Spleen (tissue), 7 donors: ENCODE measurements around the gene IL13RA1.

Experiments
- POLR2A ChIP-seq, 3 donors: fragments of 450-650 bp; IDR thresholded peaks; one replicate each; pipeline ENCODE4 v1.5.1; 2017; ENCODE audit warnings: antibody characterized with exemption in 3 of 3, mild to moderate bottlenecking in 1 of 3
- POLR2AphosphoS5 ChIP-seq, 3 donors: sonication (generic); formaldehyde crosslinking; IDR thresholded peaks; one replicate each; pipeline ENCODE4 v1.5.1; 2017; ENCODE audit warnings: antibody characterized with exemption in 3 of 3
- TF ChIP-seq, protein P1 (sequence below), 11 experiments: fragments of 200-600 bp in 7 of 11; fragments of 450-650 bp in 4 of 11; sonication (generic) in 4 of 11; IDR thresholded peaks in 8 of 11; conservative IDR thresholded peaks in 3 of 11; 1 replicate in 7 of 11; 2 replicates in 4 of 11; pipeline versions ENCODE4 v1.4.0 to v1.8.0; 2016 to 2021; ENCODE audit warnings: antibody characterized with exemption in 11 of 11, inconsistent platforms in 4 of 11, mild to moderate bottlenecking in 1 of 11
- donor health status: DM: no; HTN: no; CAD: no; lungs with moderate emphysema.
- donor health status: DM: no; HTN: no; CAD: no.
- donor health status: DM: no; HTN: no; CAD: no.

DNA sequence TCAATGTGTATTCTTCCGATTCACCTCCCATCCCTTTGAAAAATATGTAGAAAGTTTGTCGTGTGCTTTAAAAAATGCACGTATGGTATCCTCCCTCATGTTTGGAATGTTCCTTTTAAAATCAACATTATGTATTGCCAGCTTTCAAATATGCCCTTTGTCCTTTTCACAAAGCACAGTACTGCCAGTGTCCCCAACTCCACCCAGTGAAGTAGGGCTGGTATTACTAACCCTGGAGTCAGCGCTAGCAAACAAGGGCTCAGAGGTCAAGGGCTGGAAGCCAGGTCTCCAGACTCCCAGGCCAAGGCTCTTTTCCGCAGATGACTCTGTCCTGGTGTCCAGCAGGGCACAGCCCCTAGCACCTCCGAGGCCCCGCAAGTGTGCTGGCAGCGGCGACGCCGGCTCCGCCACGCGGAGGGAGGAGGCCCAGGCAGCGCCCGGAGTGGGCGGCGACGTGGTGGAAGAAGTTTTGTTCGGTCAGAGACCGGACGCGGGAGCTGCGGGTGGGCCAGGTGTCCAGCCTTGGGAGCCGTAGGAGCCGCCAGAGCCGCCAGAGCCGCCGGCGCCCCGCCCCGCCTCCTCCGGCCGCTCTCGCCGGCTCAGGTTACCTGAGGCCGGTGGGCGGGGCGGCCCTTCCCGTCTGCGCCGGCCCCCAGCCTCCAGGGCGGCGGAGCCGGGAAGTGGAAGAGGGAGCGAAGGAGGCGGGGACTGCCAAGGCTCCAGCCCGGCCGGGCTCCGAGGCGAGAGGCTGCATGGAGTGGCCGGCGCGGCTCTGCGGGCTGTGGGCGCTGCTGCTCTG lies at the start of gene IL13RA1:
- TF ChIP-seq POLR2A (IDR thresholded peaks at IDR 0.05) (peak in 1 of 3 donors; percentile 44), POLR2AphosphoS5 (IDR thresholded peaks at IDR 0.05) (peak; percentile 55 to 82 (median 72))
- TF ChIP-seq, protein P1, sequence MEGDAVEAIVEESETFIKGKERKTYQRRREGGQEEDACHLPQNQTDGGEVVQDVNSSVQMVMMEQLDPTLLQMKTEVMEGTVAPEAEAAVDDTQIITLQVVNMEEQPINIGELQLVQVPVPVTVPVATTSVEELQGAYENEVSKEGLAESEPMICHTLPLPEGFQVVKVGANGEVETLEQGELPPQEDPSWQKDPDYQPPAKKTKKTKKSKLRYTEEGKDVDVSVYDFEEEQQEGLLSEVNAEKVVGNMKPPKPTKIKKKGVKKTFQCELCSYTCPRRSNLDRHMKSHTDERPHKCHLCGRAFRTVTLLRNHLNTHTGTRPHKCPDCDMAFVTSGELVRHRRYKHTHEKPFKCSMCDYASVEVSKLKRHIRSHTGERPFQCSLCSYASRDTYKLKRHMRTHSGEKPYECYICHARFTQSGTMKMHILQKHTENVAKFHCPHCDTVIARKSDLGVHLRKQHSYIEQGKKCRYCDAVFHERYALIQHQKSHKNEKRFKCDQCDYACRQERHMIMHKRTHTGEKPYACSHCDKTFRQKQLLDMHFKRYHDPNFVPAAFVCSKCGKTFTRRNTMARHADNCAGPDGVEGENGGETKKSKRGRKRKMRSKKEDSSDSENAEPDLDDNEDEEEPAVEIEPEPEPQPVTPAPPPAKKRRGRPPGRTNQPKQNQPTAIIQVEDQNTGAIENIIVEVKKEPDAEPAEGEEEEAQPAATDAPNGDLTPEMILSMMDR (IDR thresholded peaks at IDR 0.05 in 8 of 11, conservative IDR thresholded peaks at IDR 0.05 in 3 of 11) = no peak
